Right lobe of liver (tissue), 6 donors: Measurements from ENCODE around the gene PRSS38. TPM values are rescaled to one million over a fixed set of nuclear protein-coding genes. Genes with fewer than 3 reads are reported as not detected.

ENCODE experiments used
- ATAC-seq, 4 donors: fragments of 200-7000 bp; cut with Tn5 transposase; one replicate each; pipeline ENCODE4 v1.9.1; 2020; ENCODE audit warnings: mild to moderate bottlenecking in 4 of 4, moderate library complexity in 4 of 4
- DNase-seq, 3 donors: peaks; one replicate each; pipeline ENCODE4 v3.0.0-alpha.2; 2020
- H3K27ac ChIP-seq, 3 donors: fragments of 200-600 bp; one replicate each; pipeline ENCODE4 v1.8.0; 2022
- H3K27me3 ChIP-seq, 2 donors: fragments of 200-600 bp; one replicate each; pipeline ENCODE4 v1.8.0; 2022
- H3K36me3 ChIP-seq, 4 donors: fragments of 200-600 bp; sonication (generic) in 1 of 4; one replicate each; pipeline versions ENCODE4 v1.5.1 to v1.8.0; 2017 to 2022; ENCODE audit warnings: control low read depth in 1 of 4
- H3K4me1 ChIP-seq, 4 donors: fragments of 200-600 bp; sonication (generic) in 1 of 4; one replicate each; pipeline versions ENCODE4 v1.5.1 to v1.8.0; 2017 to 2022; ENCODE audit warnings: control low read depth in 1 of 4
- H3K4me3 ChIP-seq, 3 donors: fragments of 200-600 bp; one replicate each; pipeline ENCODE4 v1.8.0; 2022
- H3K9me3 ChIP-seq, 4 donors: fragments of 200-600 bp; sonication (generic) in 1 of 4; one replicate each; pipeline versions ENCODE4 v1.5.1 to v1.8.0; 2017 to 2022; ENCODE audit warnings: control low read depth in 1 of 4
- CTCF ChIP-seq, 4 donors: fragments of 200-600 bp in 3 of 4; fragments of 450-650 bp in 1 of 4; IDR thresholded peaks; one replicate each; pipeline versions ENCODE4 v1.5.1 to v1.8.0; 2016 to 2022; ENCODE audit warnings: antibody characterized with exemption in 4 of 4, mild to moderate bottlenecking in 2 of 4
- POLR2A ChIP-seq: fragments of 450-650 bp; IDR thresholded peaks from one replicate; pipeline ENCODE4 v1.6.1; 2017; ENCODE audit warnings: antibody characterized with exemption, mild to moderate bottlenecking
- WGBS: methylation state at CpG from one replicate; pipeline ENCODE4 v1.1.6; 2018; ENCODE audit warnings: low coverage, low lambda C conversion rate; ENCODE audit not compliant: insufficient coverage; ENCODE audit errors: missing lambda C conversion rate; 5-methylcytosine and 5-hydroxymethylcytosine counted together
- intact Hi-C, 2 donors: fragments of 100-400 bp; cut with DNase I; formaldehyde crosslinking; loops; one replicate each; pipeline versions ENCODE4 v1.11.2 to v1.14.1; 2022
- total RNA-seq, 6 experiments: library from RNA; depleted of rRNA in 2 of 6; stranded (reverse); fragments of >200 nt in 2 of 6; fragmentation: NEBNext Ultra II Directional in 3 of 6; extraction: Animal tissue kit (Norgen Biotek cat#: 25700) in 3 of 6; gene quantifications; one replicate each; pipeline versions ENCODE4 v1.1.0 to v1.2.4, GENCODE V29; 2016 to 2023
- donor health status: DM: no; HTN: yes; CAD: no.
- donor health status: DM: no; HTN: no; CAD: no.
- donor health status: DM: no; HTN: no; CAD: no.
- donor health status: DM: no; HTN: yes; CAD: no.
- donor health status: DM: no; HTN: yes; CAD: no.

The PRSS38 gene
- total RNA-seq, 6 experiments from 2014 or later = not detected

- Histone ChIP-seq H3K36me3 (no peaks in the 10 kb centered on the region), H3K4me3 (no peak overlapping the region), H3K9me3 (no peaks in the 10 kb centered on the region), H3K27me3 (no peaks in the 10 kb centered on the region), H3K4me1 (no peaks in the 10 kb centered on the region), H3K27ac (no peak overlapping the region)
- ATAC-seq (peak in 1 of 4 donors; percentile 16), DNase-seq (no peak)
- 64% methylated on average over 3 of the region's 16 CpGs for WGBS
- intact Hi-C loops = no loop called here
- TF ChIP-seq CTCF (IDR thresholded peaks at IDR 0.05) (no peak), POLR2A (no peak)
These were observed 1.4 kb downstream of the PRSS38 start for GRCh38 chr1:227816750-227817446.

GRCh38 chr1:227823537-227823936 lies 8.1 kb downstream of the PRSS38 start:
- H3K9me3 ChIP-seq = no peaks in the 10 kb centered on the region
- TF ChIP-seq CTCF (IDR thresholded peaks at IDR 0.05) (no peak), POLR2A (no peak)
- no peaks in the 10 kb centered on the region for H3K36me3 ChIP-seq
- 64% methylated on average over 1 of the region's 1 CpG for WGBS
- intact Hi-C loops = no loop called here
- DNase-seq (no peak), ATAC-seq (no peak)
- H3K4me3 ChIP-seq = no peak overlapping the region
- no peak overlapping the region for H3K27ac ChIP-seq
- H3K4me1 ChIP-seq = no peaks in the 10 kb centered on the region
- no peaks in the 10 kb centered on the region for H3K27me3 ChIP-seq

GRCh38 chr1:227824204-227824603 lies 8.7 kb downstream of the PRSS38 start:
- Histone ChIP-seq H3K36me3 (no peaks in the 10 kb centered on the region), H3K4me3 (no peak overlapping the region), H3K9me3 (no peaks in the 10 kb centered on the region), H3K27me3 (no peaks in the 10 kb centered on the region), H3K27ac (no peak overlapping the region), H3K4me1 (no peaks in the 10 kb centered on the region)
- no peak for DNase-seq
- TF ChIP-seq CTCF (IDR thresholded peaks at IDR 0.05) = no peak
- no peak for ATAC-seq
- WGBS = 14% methylated on average over 2 of the region's 2 CpGs
- intact Hi-C loops = no loop called here

GRCh38 chr1:227828786-227829185 lies 13.3 kb downstream of the PRSS38 start:
- no peak overlapping the region for H3K27ac ChIP-seq
- H3K9me3 ChIP-seq = no peaks in the 10 kb centered on the region
- no peak for TF ChIP-seq CTCF (IDR thresholded peaks at IDR 0.05)
- no peak for TF ChIP-seq POLR2A
- WGBS = 67% methylated on average over 1 of the region's 3 CpGs
- intact Hi-C loops = no loop called here
- no peaks in the 10 kb centered on the region for H3K27me3 ChIP-seq
- DNase-seq (no peak), ATAC-seq (no peak)
- H3K4me1 ChIP-seq = no peaks in the 10 kb centered on the region
- no peak overlapping the region for H3K4me3 ChIP-seq
- H3K36me3 ChIP-seq = no peaks in the 10 kb centered on the region
